Midbrain (tissue), 1 donor: ENCODE results near the gene VAMP7.
"Not testable (repeated sequence)": the region's sequence is repeated elsewhere in the genome, so short reads cannot be mapped to it uniquely, and the experiment has no call there.

ENCODE experiments used
- DNase-seq: peaks from one replicate; lab custom pipeline; 2025; lab: John Stamatoyannopoulos, UW

VAMP7 gene, protein sequence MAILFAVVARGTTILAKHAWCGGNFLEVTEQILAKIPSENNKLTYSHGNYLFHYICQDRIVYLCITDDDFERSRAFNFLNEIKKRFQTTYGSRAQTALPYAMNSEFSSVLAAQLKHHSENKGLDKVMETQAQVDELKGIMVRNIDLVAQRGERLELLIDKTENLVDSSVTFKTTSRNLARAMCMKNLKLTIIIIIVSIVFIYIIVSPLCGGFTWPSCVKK

DNA sequence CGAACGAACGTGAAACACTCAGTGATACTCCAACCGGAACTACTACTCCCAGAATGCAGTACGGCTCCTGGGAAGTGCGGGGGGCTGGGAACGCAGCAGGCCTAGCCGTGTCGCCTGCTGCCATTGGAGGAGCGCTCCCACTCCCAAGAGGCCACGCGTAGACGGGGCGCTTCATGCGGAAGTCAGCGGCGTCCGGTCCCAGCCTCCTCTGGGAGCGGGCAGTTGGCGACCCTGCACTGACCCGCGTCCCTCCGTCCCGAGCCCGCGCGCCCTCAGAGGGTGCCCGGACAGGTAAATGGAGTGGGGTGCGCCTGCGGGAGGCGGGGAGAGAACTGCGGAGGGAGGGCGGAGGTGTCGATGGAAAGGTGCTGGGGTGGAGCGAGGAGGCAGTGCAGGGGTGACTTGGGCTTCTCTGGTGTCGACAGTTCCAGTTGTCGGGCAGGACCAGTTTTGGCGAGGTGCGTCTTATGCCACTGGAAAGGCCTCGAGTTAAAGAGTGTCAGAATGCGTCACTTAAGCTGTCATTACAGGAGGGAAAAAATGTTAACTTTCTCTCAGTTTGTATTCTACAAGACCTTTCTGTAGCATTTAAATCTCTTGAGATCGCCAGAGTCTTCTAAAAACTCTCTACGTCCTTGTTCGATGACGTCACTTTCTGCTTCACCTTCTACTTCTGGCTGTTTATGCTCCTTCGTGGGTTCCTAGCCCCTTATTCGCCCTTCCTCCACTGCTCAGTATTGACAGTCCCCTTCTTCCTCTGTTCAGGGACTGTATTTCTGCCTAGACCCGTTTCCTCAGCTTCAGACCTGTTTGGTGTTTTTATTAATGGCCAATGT is at the start of gene VAMP7:
TSS of gene VAMP7 (plus strand) at position 188 of the 836 bp plus-strand sequence. CDS start 8,122 bp downstream, outside the sequence.
- DNase-seq = peak; percentile 86

DNA sequence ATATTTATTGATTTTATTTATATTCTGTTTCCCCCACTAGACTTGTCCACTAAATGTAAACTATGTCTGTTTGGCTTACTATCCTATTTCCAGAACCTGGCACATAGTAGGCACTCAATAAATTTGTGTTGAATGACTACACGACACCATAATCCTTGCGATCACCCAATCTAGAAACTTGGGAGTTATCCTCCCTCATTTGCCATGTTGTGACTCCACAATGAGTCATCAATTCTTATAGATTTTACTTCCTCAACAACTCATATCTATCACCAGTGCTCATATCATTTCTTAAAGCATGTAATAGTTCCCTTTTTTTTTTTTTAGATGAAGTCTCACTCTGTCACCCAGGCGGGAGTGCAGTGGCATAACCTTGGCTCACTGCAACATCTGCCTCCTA is 39.9 kb upstream of the VAMP7 start:
- no peak for DNase-seq

DNA sequence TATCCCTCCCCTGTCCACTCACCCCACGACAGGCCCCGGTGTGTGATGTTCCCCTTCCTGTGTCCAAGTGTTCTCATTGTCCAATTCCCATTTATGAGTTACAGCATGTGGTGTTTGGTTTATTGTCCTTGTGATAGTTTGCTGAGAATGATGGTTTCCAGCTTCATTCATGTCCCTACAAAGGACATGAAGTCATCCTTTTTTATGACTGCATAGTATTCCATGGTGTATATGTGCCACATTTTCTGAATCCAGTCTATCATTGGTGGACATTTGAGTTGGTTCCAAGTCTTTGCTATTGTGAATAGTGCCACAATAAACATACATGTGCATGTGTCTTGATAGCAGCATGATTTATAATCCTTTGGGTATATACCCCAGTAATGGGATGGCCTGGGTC is 29.4 kb upstream of the VAMP7 start:
- not testable (repeated sequence) for DNase-seq

DNA sequence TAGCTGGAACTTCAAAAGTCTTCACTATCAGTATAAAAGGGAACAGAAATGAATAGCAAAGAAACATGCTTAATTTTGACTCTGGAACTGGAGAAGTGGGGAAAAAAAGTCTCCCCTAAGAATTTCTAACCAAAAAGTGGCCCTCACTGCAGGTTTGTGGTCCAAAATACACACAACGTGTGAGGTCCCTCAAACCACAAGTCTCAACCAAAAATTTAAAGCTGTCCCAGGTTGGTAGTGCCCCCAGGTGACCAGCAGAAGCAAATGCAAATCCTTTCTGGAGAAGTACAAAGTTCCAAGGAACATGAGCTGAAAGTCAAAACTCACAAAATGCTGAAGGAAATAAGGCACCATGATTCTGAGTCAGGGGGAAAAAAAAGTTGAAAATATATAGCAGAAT is 23.6 kb upstream of the VAMP7 start:
- no peak for DNase-seq

DNA sequence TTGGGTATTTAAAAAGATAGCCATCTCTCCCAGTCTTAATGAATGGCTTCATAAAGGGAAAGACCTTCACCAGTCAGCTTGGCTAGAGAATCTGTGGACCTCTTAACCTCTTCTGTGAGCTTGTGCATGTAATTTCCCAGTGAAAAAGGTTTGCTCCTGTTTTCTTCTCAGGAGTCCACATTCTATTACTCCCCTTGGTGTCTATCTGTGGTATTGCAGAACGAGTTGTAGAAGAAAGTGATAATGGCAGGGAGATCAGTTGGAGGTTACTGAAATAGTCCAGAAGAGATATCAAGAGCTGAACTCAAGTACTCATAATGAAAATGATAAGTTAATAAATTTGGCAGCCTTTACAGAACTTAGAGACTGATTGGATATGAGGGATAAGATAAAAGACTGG is 16.5 kb upstream of the VAMP7 start:
- DNase-seq = no peak

DNA sequence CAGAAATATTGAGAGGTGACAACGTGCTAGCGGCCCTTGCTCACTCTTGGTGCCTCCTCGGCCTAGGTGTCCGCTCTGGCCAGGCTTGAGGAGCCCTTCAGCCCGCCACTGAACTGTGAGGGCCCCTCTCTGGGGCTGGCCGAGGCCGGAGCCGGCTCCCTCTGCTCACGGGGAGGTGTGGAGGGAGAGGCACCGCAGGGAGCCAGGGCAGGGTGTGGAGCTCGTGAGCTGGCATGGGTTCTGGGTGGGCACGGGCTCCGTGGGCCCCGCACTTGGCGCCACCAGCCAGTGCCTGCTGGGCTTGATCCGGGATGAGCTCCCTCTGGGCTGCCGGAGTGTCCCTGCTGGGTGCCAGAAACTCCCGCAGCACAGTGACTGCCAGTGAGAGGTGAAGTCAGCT is 16.0 kb upstream of the VAMP7 start:
- DNase-seq = no peak

DNA sequence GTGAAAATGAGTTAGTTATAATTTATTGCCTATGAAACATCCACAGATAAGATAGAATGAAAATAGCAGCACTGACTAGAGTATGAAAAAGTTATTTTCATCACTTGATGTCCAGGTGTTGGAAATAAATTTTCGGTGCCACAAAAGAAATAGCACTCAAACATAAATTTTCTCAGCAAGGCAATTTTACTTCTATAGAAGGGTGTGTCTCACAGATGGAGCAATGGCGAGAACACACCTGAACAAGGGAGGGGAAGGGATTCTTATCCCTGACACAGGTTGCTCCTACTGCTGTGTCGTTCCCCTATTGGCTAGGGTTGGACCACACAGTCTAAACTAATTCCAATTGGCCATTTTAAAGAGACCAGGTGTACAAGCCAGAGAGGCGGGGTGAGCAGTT is 13.3 kb upstream of the VAMP7 start:
- DNase-seq = no peak

DNA sequence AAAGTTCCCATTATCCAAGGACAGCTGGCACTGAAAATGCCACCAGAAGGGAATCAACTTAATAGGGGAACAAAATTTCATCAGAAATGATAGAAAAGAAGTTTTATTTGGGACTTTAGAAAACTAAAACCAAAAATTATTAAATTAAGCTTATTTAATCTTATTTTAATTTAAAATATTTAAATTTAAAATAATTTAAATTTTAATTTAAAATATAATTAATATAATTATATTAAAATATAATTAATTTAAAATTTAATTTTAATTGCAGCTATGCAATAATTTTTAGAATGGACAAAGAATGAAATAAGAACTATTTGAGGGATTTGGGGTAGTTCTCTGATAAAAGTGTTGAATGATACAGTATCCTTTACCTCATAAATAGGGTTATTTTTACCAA is 10.2 kb upstream of the VAMP7 start:
- no peak for DNase-seq

DNA sequence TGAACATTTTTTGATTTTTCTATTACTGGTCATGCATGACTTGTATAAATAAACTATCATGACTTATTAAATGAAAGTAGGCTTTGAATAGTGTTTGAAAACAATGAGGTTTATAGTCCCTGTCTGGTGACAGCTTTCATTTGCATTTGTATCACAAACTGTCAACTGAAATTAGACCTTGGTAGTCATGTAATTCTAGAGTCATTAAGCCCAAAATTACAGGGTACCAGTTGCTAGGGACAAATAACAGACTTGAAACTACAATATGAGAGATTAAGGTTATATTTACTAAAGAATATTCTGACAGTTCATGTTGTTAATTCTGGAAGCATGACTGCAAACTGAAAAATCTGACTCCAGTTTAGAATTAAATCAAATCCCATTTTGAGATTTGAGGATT is 9.2 kb upstream of the VAMP7 start:
- DNase-seq = no peak

DNA sequence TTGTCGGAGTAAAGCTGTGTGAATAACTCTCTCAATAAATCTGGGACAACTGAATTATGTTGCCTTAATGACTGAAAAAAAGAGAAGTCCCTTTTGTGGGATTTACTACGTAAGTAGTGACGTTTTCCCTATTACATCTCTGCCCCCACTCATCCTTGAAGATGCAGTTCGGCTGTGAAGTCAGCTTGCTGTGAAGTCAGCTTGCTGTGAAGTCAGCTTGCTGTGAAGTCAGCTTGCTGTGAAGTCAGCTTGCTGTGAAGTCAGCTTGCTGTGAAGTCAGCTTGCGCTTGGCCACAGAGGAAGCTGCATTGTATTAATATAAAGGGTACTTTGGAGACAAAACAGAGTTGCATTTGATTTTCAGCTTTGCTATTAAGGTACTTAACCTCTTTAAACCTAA is 8.0 kb upstream of the VAMP7 start:
- DNase-seq = no peak

DNA sequence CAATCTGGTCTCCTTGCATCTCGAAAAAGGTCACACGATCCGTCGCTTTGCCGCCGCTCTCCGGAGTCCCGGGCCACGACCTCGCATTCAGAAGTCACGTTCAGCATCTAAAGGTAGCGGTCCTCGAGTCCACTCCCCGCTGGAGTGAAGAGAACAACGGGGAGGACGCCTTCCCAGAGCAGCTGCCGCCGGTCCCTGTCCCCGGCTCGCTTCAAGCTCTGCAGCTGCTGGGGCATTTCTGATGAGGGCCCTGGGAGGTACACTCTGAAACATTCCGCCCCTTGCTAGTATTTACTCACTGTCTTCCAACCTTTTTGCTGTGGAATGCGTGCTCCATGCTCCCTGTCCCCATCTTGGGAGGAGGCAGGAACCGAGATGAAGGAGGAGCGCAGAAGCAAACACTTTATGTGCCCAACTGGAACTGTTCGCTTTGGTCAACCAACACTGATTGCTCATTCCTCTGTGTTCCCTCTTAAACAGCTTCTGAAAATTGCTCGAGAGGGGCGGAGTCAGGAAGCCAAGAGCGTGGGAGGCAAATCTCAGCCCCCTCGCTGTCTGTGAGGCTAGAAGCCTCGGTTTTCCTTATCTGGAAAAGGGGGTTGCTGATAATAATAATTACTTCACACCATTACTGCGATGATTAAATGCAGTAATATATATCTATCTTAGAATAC is 6.4 kb upstream of the VAMP7 start:
- DNase-seq = no peak

DNA sequence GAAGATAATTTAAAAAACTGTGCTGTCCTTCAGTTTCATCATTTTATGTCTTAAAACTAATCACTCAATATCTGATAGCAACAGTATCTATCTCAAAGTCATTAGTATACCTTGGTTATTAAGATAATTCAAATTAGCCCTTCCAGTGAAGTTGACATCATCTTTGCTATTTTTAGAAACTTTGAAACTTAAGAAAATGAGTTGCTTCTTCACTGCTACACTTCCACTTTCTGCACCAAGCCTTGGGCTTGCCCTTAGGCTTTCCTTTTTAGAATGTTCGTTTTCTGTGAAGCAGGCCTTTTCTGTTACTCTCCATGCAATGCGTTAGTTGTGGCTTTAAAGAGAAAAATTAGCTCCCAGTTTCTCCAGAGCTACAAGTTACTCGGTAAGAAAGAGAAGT is 4.4 kb upstream of the VAMP7 start:
- no peak for DNase-seq

DNA sequence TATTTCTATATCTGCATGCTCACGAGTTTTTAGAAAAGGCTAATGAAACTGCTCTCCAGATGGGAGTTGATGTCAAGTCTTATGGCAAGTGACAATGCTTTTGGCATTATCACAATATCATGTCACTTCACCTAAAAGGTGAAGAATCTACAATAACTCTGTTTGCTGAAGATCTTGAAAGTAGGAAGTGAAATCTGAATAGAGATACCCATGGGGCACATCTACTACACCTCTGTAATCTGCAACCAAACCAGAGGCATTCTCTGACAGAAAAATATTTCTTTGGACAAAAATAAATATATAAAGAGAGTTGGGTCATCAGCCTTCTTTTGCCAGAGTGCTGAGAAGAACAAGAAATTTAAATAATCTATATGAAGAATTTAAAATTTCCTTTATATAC is 3.9 kb upstream of the VAMP7 start:
- DNase-seq = no peak

DNA sequence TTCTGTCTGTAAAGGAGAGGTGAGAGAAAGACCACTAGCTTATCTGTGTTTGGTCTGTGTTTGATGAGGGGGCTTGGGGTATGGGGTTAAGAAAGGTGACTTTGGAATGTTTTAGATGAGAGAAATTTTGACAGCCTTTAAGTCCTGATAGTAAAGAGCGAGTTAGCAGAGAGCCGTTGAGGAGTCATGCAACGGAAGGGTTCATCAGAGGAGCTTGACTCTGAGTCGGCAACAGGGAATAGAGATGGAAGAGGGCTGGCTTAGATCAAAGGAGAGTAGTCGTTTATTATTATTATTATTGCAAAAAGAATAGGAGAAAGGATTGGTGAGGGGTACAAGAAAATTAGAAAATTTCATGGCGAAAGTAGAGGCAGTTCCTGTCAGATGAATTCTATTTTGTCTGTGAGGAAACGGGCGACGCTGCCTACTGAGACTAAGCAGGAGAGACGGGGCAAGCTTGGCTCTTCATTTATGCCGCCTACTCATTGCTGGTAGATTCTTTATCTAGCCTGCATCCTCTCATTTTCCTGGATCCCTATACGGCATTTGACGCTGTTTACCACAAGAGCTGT is 473 bp upstream of the VAMP7 start:
- peak; percentile 37 for DNase-seq

DNA sequence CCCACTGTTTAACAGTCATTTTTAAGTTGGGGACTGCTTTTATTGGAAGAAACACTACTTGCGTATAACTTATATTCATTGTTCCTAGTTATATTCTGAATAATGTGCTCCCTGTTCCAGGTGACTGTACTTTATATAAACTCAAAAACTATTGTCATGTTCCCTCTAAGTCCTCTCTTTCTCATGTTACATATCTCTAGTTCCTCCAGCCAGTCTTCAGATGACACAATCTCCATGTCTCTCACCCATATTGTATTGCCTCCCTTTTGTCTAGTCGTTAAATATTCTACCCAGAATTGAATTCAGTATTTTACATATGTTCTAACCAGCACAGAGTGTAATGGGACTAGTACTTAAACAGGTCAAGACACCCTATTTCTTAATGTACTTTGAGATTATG is 5.3 kb downstream of the VAMP7 start:
- no peak for DNase-seq

DNA sequence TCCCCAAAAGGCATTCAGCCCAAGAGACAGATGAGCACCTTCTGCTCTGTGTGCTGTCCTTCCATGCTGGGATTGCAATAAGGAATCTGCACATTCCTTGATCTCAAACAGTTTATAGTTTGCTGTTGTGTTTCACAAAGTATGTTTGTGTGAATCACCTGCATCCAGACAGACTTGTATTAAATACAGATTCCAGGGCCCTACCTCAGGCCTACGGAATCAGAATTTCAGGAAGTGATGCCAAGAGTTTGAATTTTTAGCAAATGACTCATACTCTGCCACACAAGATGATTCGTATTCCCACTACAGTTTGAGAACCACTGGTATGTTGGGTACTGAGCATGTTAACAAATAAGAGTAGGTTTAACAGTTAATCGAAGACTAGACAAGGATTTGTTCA is 7.0 kb downstream of the VAMP7 start:
- no peak for DNase-seq

DNA sequence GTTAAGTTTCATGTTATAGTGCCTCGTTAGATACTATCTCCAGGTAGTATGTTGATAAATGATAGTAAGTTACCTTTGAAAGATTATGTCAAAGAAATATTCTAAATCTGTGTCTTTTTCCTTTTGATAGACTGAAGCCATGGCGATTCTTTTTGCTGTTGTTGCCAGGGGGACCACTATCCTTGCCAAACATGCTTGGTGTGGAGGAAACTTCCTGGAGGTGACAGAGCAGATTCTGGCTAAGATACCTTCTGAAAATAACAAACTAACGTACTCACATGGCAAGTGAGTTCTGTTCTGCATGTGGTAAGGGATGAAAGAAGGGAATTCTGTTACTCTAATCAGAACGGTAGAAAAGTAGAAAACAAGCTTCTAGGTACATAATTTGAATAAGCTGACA is 8.2 kb downstream of the VAMP7 start:
- DNase-seq = no peak

DNA sequence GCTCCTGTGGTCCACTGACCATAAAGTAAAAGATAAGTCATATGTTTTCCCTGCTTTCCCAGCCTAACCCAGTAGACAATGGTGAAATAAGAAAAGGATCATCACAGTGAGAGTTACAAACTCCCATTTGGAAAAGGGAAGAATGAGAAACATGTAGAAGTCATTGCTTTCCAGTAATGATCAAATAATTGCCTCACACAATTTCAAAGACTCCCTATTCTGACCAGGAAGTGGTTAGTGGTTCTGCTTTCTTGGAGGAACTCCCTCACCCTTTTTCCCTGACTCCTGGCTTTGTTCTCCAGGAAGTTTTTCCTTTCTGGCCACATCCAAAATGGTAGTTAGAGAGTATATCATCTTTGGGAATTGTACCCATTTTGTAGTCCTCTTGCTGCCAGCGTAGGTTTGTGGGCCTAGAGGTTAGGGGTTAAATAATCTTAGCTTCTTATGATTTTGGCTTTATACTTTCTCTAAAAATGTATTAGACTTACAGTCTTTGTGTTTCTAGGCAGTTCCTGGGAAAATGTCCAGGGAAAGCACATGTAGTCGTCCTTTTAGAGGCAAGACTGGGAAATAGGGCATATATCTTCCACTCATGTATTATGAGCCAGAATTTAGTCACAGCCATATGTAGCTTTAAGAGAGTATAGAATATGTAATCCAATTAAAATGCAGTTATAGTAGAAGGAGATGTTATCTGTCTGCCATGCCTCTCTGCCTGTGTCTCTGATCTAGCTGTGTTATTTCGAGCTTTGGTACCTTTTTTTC is 10.5 kb downstream of the VAMP7 start:
- no peak for DNase-seq

DNA sequence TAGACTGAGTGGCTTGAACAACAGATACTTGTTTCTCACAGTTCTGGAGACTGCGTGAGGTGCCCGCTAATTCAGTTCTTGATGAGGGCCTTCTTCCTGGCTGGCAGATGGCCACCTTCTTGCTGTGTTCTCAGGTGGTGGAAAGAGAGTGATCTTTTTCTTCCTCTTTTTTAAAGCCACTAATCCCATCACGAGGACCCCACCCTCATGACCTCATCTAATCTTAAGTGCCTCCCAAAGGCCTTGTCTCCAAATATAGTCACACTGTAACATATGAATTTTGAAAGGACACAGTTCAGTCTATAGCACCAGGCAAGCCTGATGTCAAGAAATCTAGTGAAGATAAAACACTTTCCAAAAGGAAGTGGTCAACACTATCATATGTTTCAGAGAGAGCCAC is 12.4 kb downstream of the VAMP7 start:
- DNase-seq = no peak

DNA sequence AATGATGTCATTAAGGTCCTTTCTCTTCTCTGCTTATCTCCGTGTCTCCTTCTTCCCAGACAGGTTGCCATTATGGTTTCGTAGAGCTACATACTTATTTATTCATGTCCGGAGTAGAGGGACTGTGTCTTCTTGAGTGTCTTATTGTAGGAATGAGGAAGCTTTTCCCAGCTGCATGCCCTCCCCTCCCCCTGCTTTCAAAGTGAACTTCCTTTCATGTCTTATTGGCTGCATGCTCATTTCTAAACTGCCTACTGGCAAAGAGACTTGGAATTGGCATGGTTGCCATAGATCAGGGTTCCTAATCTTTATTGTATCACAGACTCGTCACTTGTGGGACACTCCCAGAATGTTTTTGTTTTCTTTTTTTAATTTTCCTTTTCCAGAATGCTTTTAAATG is 15.4 kb downstream of the VAMP7 start:
- no peak for DNase-seq

DNA sequence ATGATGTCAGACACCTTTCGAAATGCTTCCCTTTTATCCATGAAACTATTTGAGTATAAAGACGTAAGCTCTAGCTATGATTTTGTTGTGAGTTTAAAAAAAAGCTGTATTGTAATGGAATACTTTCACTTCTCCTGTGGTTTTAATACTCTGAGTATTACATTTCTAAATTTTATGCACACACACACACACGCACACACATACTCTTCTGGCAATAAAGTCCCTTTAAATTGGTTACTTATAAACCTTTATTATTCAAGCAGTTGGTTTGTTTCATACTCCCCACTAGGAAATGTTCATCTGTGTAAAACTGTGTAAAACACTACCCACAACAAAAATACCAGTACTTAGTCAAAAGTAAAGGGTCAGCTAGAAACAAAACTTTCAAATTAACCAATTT is 18.2 kb downstream of the VAMP7 start:
- no peak for DNase-seq

DNA sequence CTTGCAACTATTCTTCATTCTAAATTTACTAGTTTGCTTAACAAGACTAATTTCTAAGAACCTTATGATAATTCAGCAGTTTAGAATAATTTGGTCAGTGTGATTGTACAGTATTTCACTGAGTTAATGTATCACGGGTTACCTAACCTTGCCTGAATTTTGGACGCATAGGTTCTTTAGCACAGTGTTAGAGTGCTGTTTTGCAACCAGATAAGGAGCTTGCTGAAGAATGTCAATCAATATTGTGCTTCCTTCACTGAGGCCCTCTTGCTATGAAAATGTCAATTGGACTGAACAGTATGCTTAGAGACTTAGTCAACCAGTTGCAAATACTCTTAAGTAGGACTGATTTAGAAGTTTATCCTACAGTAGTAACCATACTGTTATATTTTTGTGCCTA is 19.6 kb downstream of the VAMP7 start:
- no peak for DNase-seq
